SK-N-MC (cell line): ENCODE data around the gene FBXO17.
A peak's percentile ranks its signal among the peaks of the same experiment; 100 is the strongest.

Source experiments
- EZH2 ChIP-seq: fragments of 200-600 bp; sonication (generic); IDR thresholded peaks from one replicate; pipeline ENCODE4 v1.6.1; 2017; ENCODE audit warnings: antibody characterized with exemption
- FOXP2 ChIP-seq: optimal IDR thresholded peaks from 2 replicates; pipeline ENCODE3; 2011; ENCODE audit warnings: mild to moderate bottlenecking, moderate library complexity; ENCODE audit not compliant: insufficient read depth; ENCODE audit errors: extremely low read length, control extremely low read depth
- POLR2AphosphoS5 ChIP-seq: IDR thresholded peaks from 2 replicates; pipeline ENCODE4 v1.6.1; 2012; ENCODE audit warnings: mild to moderate bottlenecking, low read depth, low read length, borderline replicate concordance

DNA sequence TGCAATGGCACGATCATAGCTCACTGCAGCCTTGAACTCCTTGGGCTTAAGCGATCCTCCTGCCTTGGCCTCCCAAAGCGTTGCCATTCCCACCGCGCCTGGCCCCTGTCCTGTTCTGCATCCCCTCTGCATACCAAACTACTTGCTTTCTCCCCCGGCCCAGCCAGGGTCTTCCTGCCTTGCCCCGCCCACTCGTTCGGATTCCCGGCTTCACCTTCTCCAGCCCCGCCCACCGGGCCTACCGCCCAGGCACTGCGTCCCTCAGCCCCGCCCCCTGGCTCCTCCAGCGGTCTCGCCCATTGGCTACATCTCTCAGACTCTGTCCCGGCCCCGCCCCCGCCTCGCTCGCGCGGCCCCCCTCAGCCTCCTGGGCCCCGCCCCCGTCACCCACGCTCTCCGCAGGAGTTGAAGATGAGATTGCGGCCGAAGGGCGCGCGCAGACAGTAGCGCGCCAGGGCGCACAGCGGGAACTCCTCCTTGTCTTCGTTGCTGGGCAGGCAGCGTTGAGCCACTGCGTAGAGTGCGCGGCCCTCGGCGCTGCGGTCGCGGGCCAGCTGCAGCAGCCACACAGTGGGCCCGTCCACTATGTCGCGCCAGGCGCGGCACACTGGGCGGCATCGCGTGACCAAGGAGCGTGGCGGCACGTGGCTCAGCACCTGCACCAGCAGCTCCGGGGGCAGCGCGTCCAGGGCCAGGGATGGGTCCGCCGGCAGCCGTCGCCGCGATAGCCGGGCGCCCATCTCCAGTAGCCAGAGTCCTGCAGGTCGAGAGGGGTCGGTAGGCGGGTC is 25.8 kb downstream of the FBXO17 start:
- TF ChIP-seq POLR2AphosphoS5 (peak; percentile 67; the same call in 1 of the 2 replicates), EZH2 (no peak), FOXP2 (peak; percentile 25)
